Panc1 (cell line): Measurements from ENCODE around the gene HK1. TPM values are rescaled to one million over a fixed set of nuclear protein-coding genes. Genes with fewer than 3 reads are reported as not detected.

ENCODE experiments used
- ATAC-seq: fragments of 200-7000 bp; cut with Tn5 transposase; 2 replicates; pipeline ENCODE4 v1.9.1; 2020; ENCODE audit warnings: mild to moderate bottlenecking, moderate library complexity
- BruUV-seq: library from RNA; stranded (reverse); fragments of 400-500 nt; replicated peaks from 2 replicates; lab custom pipeline; 2021; lab: Mats Ljungman, UMichigan
- CTCF ChIA-PET: fragments of 300-600 bp; sonication (Branson Sonifier 250); formaldehyde crosslinking; loops from one replicate; lab custom pipeline; 2022; ENCODE audit warnings: antibody characterized with exemption; lab: Charles Lee
- POLR2A ChIA-PET: fragments of 300-600 bp; sonication (Branson Sonifier 250); formaldehyde crosslinking; loops from one replicate; lab custom pipeline; 2022; ENCODE audit warnings: antibody characterized with exemption; lab: Charles Lee
- DNase-seq: peaks from one replicate; pipeline ENCODE4 v3.0.0-alpha.2; 2010; ENCODE audit warnings: low read depth, low spot score
- H3K27ac ChIP-seq: 2 replicates; pipeline ENCODE4 v1.5.1; 2011; ENCODE audit warnings: mild to moderate bottlenecking, low read length, inconsistent platforms
- H3K27me3 ChIP-seq: fragments of 200-500 bp; sonication (Bioruptor generic); 2 replicates; pipeline ENCODE4 v1.6.0; 2014; ENCODE audit warnings: low read length, inconsistent platforms; ENCODE audit not compliant: control insufficient read depth, insufficient read depth
- H3K36me3 ChIP-seq: fragments of 200-500 bp; sonication (Bioruptor generic); 2 replicates; pipeline ENCODE4 v1.5.1; 2014; ENCODE audit warnings: inconsistent platforms, mild to moderate bottlenecking, low read length, moderate library complexity; ENCODE audit not compliant: control insufficient read depth, insufficient read depth
- H3K4me1 ChIP-seq: 2 replicates; pipeline ENCODE4 v1.5.1; 2011; ENCODE audit warnings: inconsistent platforms, mild to moderate bottlenecking, low read length, moderate library complexity; ENCODE audit not compliant: control insufficient read depth, insufficient read depth
- H3K4me3 ChIP-seq, 2 experiments: 2 replicates each; pipeline ENCODE4 v1.5.1; 2011 to 2012; ENCODE audit warnings: low read depth in 2 of 2, low read length in 2 of 2, mild to moderate bottlenecking in 2 of 2, inconsistent platforms in 1 of 2, moderate library complexity in 1 of 2
- H3K9me3 ChIP-seq: fragments of 200-500 bp; sonication (Bioruptor generic); 2 replicates; pipeline ENCODE4 v1.5.1; 2014; ENCODE audit warnings: low read depth, mild to moderate bottlenecking, inconsistent platforms, low read length, moderate library complexity; ENCODE audit not compliant: control insufficient read depth, insufficient read depth
- CTCF ChIP-seq: fragments of 450-650 bp; IDR thresholded peaks from 2 replicates; pipeline ENCODE4 v1.5.1; 2017; ENCODE audit warnings: mild to moderate bottlenecking
- POLR2AphosphoS5 ChIP-seq: IDR thresholded peaks from 2 replicates; pipeline ENCODE4 v1.6.1; 2012; ENCODE audit warnings: mild to moderate bottlenecking, low read depth, low read length, moderate library complexity
- SIN3A ChIP-seq: IDR thresholded peaks from 2 replicates; pipeline ENCODE4 v1.6.1; 2012; ENCODE audit warnings: low read depth, mild to moderate bottlenecking, low read length, moderate library complexity, borderline replicate concordance; ENCODE audit not compliant: insufficient read depth
- TCF7L2 ChIP-seq: IDR thresholded peaks from 2 replicates; pipeline ENCODE4 v1.6.1; 2011; ENCODE audit warnings: mild to moderate bottlenecking, low read depth, low read length, inconsistent platforms
- in situ Hi-C: cut with HindIII; loops from 2 replicates; pipeline ENCODE4 v1.10.0; 2016; ENCODE audit warnings: low sequenced_read_pairs, low pct_unique_long_range_greater_than_20kb
- intact Hi-C: fragments of 100-400 bp; cut with micrococcal nuclease; formaldehyde crosslinking; loops from one replicate; pipeline ENCODE4 v1.10.0; 2022; ENCODE audit not compliant: unreplicated experiment
- total RNA-seq: library from RNA; stranded (reverse); gene quantifications from one replicate; pipeline ENCODE4 v1.2.1, GENCODE V29; 2021; ENCODE audit not compliant: unreplicated experiment
- TF ChIP-seq, protein P1 (sequence below), 2 experiments: IDR thresholded peaks; 2 replicates each; pipeline ENCODE4 v1.6.1; 2011 to 2012; ENCODE audit warnings: low read depth in 2 of 2, control low read depth in 1 of 2, low read length in 1 of 2, mild to moderate bottlenecking in 1 of 2, moderate library complexity in 1 of 2; ENCODE audit not compliant: insufficient read depth in 1 of 2

The HK1 gene
- total RNA-seq, 1 experiment from 2014 or later, result 74.4 TPM

DNA sequence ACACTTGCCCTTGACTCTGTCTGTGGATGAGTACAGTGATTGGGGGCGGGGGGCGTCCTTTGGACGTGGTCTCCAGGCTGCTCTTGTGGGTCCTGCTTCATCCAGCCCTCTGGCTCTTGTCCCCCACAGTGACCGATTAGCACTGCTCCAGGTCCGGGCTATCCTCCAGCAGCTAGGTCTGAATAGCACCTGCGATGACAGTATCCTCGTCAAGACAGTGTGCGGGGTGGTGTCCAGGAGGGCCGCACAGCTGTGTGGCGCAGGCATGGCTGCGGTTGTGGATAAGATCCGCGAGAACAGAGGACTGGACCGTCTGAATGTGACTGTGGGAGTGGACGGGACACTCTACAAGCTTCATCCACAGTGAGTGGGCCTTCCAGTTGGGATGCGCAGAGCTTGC lies 120.2 kb downstream of the HK1 start:
- ATAC-seq (peak; percentile 35; the same call in 1 of the 2 replicates), DNase-seq (no peak)
- POLR2A ChIA-PET, result interaction anchor here (0.5 kb wide), 1 partner anchor 217 kb away, joined by 3 read pairs; no protein-coding TSS in a partner anchor
- no TSS peak for BruUV-seq
- intact Hi-C loops (no loop called here), in situ Hi-C loops (no loop called here)
- Histone ChIP-seq H3K27me3 (no peaks in the 10 kb centered on the region), H3K27ac (no peak overlapping the region), H3K9me3 (no peaks in the 10 kb centered on the region), H3K36me3 (no peaks in the 10 kb centered on the region), H3K4me1 (no peaks in the 10 kb centered on the region), H3K4me3 (no peak overlapping the region)
- CTCF ChIA-PET, result no interaction called here
- TF ChIP-seq SIN3A (no peak), CTCF (no peak), TCF7L2 (no peak), POLR2AphosphoS5 (no peak)
- TF ChIP-seq, protein P1, sequence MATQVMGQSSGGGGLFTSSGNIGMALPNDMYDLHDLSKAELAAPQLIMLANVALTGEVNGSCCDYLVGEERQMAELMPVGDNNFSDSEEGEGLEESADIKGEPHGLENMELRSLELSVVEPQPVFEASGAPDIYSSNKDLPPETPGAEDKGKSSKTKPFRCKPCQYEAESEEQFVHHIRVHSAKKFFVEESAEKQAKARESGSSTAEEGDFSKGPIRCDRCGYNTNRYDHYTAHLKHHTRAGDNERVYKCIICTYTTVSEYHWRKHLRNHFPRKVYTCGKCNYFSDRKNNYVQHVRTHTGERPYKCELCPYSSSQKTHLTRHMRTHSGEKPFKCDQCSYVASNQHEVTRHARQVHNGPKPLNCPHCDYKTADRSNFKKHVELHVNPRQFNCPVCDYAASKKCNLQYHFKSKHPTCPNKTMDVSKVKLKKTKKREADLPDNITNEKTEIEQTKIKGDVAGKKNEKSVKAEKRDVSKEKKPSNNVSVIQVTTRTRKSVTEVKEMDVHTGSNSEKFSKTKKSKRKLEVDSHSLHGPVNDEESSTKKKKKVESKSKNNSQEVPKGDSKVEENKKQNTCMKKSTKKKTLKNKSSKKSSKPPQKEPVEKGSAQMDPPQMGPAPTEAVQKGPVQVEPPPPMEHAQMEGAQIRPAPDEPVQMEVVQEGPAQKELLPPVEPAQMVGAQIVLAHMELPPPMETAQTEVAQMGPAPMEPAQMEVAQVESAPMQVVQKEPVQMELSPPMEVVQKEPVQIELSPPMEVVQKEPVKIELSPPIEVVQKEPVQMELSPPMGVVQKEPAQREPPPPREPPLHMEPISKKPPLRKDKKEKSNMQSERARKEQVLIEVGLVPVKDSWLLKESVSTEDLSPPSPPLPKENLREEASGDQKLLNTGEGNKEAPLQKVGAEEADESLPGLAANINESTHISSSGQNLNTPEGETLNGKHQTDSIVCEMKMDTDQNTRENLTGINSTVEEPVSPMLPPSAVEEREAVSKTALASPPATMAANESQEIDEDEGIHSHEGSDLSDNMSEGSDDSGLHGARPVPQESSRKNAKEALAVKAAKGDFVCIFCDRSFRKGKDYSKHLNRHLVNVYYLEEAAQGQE (IDR thresholded peaks at IDR 0.05; ENCODE audit: insufficient read depth in 1 of 2, low read depth in 2 of 2, low read length in 1 of 2), result no peak

GRCh38 chr10:69400936-69401335 lies 122.6 kb downstream of the HK1 start:
- TF ChIP-seq POLR2AphosphoS5 (no peak), CTCF (no peak), SIN3A (no peak), TCF7L2 (no peak)
- TF ChIP-seq, protein P1 (IDR thresholded peaks at IDR 0.05; ENCODE audit: insufficient read depth in 1 of 2, low read depth in 2 of 2, low read length in 1 of 2), result no peak
- in situ Hi-C loops (no loop called here), intact Hi-C loops (no loop called here)
- ATAC-seq, result no peak
- no peaks in the 10 kb centered on the region for H3K27me3 ChIP-seq
- POLR2A ChIA-PET, result no interaction called here
- DNase-seq, result no peak
- no peaks in the 10 kb centered on the region for H3K9me3 ChIP-seq
- no TSS peak for BruUV-seq
- CTCF ChIA-PET, result no interaction called here
- H3K36me3 ChIP-seq, result no peaks in the 10 kb centered on the region
- H3K4me1 ChIP-seq, result no peaks in the 10 kb centered on the region
- H3K4me3 ChIP-seq, result no peak overlapping the region
- H3K27ac ChIP-seq, result no peak overlapping the region
